ENCODE measurements around the gene FAM53B.

The FAM53B gene

DNA sequence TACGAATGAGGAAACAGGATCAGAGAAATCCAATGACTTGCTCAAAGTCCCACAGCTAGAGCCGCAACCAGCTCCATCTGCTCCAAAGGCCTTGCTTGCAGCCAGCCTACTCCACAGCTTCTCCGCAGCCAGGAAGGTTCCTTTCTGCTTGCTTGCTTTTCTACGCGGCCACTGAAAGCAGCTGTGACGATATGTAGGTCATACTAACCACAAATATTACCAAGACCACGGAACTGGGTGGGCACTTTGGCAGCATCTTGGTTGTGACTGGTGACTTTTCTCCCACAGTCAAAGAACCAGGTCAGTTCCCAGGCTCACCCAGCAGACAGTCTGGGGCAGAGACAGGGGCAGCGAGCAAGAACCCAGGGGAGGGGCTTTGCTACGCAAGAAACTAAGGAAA, 86.4 kb downstream of the FAM53B start:
- no peak overlapping the region for H2AFZ ChIP-seq (ENCODE audit: insufficient read depth, low read length, poor library complexity)
- H3K14ac ChIP-seq (ENCODE audit: low read length) = no peak overlapping the region
- no peak overlapping the region for H4K91ac ChIP-seq (ENCODE audit: low read depth, low read length)
- WGBS (ENCODE audit: extremely low coverage, insufficient coverage, insufficient read length) = no CpG with 5 or more reads among the region's 9 CpGs
- no peak overlapping the region for H3K9ac ChIP-seq (ENCODE audit: low read length)
- H3K18ac ChIP-seq (ENCODE audit: low read length) = no peak overlapping the region
- no peak overlapping the region for H2BK12ac ChIP-seq (ENCODE audit: low read length)
- H3K23ac ChIP-seq (ENCODE audit: low read length) = no peak overlapping the region
- H3K4me3 ChIP-seq (ENCODE audit: low read depth, low read length) = no peak overlapping the region
- H3K79me2 ChIP-seq (ENCODE audit: control insufficient read depth, insufficient read depth, low read length, poor library complexity) = no peaks in the 10 kb centered on the region
- DNase-seq = peak in 1 of 2 donors; percentile 12
- H3K4me1 ChIP-seq (ENCODE audit: control insufficient read depth in 1 of 2, insufficient read depth in 2 of 2, low read length in 2 of 2) = peaks cover 3 to 5% of the 10 kb centered on the region in 2 experiments
- H3K79me1 ChIP-seq (ENCODE audit: low read length) = no peaks in the 10 kb centered on the region
- no peaks in the 10 kb centered on the region for H3K27me3 ChIP-seq (ENCODE audit: insufficient read depth, low read length)
- no peak overlapping the region for H4K8ac ChIP-seq (ENCODE audit: low read depth, low read length)
- H3K4me2 ChIP-seq (ENCODE audit: low read length) = no peak overlapping the region
- H3K9me3 ChIP-seq (ENCODE audit: insufficient read depth, low read depth, low read length) = no peaks in the 10 kb centered on the region
- no peak overlapping the region for H2AK5ac ChIP-seq (ENCODE audit: low read length)
- no peak overlapping the region for H2BK5ac ChIP-seq (ENCODE audit: low read depth, low read length, poor library complexity)
- H4K12ac ChIP-seq (ENCODE audit: low read depth, low read length) = no peak overlapping the region
- H2BK120ac ChIP-seq (ENCODE audit: insufficient read depth, low read length, poor library complexity) = no peak overlapping the region
- no peak overlapping the region for H3K4ac ChIP-seq (ENCODE audit: low read depth, low read length)
- H3K27ac ChIP-seq (ENCODE audit: low read depth, low read length) = no peak overlapping the region
- H3K36me3 ChIP-seq (ENCODE audit: control insufficient read depth in 1 of 2, insufficient read depth in 2 of 2, low read length in 2 of 2) = peaks cover 0 to under 1% of the 10 kb centered on the region in 2 experiments

DNA sequence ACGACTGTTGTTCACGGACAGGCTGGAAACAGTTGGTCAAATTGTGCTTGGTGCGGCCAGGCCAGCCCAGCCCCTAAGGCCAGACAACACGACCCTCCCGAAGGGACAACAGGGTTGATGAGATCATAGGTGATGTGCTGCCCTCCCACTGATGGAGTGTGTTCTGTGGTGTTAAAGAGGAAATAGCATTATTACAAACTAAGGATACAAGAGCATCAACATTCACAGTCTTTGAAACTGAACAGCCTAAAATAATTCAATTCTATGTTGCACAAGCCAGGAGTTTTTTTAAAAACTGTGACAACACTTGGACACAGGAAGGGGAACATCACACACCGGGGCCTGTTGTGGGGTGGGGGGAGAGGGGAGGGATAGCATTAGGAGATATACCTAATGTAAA, 87.6 kb downstream of the FAM53B start:
- Histone ChIP-seq H4K12ac (ENCODE audit: low read depth, low read length) (no peak overlapping the region), H3K27ac (ENCODE audit: low read depth, low read length) (no peak overlapping the region), H3K79me2 (ENCODE audit: control insufficient read depth, insufficient read depth, low read length, poor library complexity) (no peaks in the 10 kb centered on the region), H3K36me3 (ENCODE audit: control insufficient read depth in 1 of 2, insufficient read depth in 2 of 2, low read length in 2 of 2) (no peaks in the 10 kb centered on the region), H3K4ac (ENCODE audit: low read depth, low read length) (no peak overlapping the region), H3K23ac (ENCODE audit: low read length) (no peak overlapping the region), H2BK120ac (ENCODE audit: insufficient read depth, low read length, poor library complexity) (no peak overlapping the region), H2AFZ (ENCODE audit: insufficient read depth, low read length, poor library complexity) (no peak overlapping the region), H3K18ac (ENCODE audit: low read length) (no peak overlapping the region), H4K91ac (ENCODE audit: low read depth, low read length) (no peak overlapping the region), H3K9ac (ENCODE audit: low read length) (no peak overlapping the region), H3K4me2 (ENCODE audit: low read length) (no peak overlapping the region), H2BK5ac (ENCODE audit: low read depth, low read length, poor library complexity) (no peak overlapping the region), H3K14ac (ENCODE audit: low read length) (no peak overlapping the region), H3K4me3 (ENCODE audit: low read depth, low read length) (no peak overlapping the region), H2AK5ac (ENCODE audit: low read length) (no peak overlapping the region), H3K27me3 (ENCODE audit: insufficient read depth, low read length) (no peaks in the 10 kb centered on the region), H4K8ac (ENCODE audit: low read depth, low read length) (no peak overlapping the region), H3K4me1 (ENCODE audit: control insufficient read depth in 1 of 2, insufficient read depth in 2 of 2, low read length in 2 of 2) (peaks cover 3 to 5% of the 10 kb centered on the region in 2 experiments), H3K9me3 (ENCODE audit: insufficient read depth, low read depth, low read length) (no peaks in the 10 kb centered on the region), H3K79me1 (ENCODE audit: low read length) (no peaks in the 10 kb centered on the region), H2BK12ac (ENCODE audit: low read length) (no peak overlapping the region)
- no peak for DNase-seq
- WGBS (ENCODE audit: extremely low coverage, insufficient coverage, insufficient read length) = no CpG with 5 or more reads among the region's 6 CpGs

DNA sequence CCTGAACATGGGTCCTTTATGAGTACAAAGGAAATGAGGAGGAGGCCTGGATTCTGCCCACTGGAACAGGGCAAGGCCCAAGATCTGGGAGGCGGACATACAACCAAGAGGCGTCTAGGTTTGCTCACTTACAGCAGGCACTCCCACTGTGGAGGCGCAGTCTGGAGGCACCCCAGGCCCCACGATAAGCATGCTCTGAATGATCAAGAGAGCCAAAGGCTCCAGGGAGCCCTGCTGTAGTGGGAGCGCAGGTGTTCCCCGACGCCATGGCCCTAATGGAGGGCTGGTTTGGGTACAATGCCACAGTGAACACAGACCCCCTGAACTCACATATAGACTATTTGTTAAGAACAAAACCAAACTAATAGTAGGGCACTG, 88.1 kb downstream of the FAM53B start:
- Histone ChIP-seq H2BK5ac (ENCODE audit: low read depth, low read length, poor library complexity) (no peak overlapping the region), H3K23ac (ENCODE audit: low read length) (no peak overlapping the region), H2AFZ (ENCODE audit: insufficient read depth, low read length, poor library complexity) (no peak overlapping the region), H2BK12ac (ENCODE audit: low read length) (no peak overlapping the region), H3K4ac (ENCODE audit: low read depth, low read length) (no peak overlapping the region), H3K9ac (ENCODE audit: low read length) (no peak overlapping the region), H4K12ac (ENCODE audit: low read depth, low read length) (no peak overlapping the region), H4K8ac (ENCODE audit: low read depth, low read length) (no peak overlapping the region), H3K36me3 (ENCODE audit: control insufficient read depth in 1 of 2, insufficient read depth in 2 of 2, low read length in 2 of 2) (no peaks in the 10 kb centered on the region), H3K79me2 (ENCODE audit: control insufficient read depth, insufficient read depth, low read length, poor library complexity) (no peaks in the 10 kb centered on the region), H3K27ac (ENCODE audit: low read depth, low read length) (no peak overlapping the region), H4K91ac (ENCODE audit: low read depth, low read length) (no peak overlapping the region), H2AK5ac (ENCODE audit: low read length) (no peak overlapping the region), H3K9me3 (ENCODE audit: insufficient read depth, low read depth, low read length) (no peaks in the 10 kb centered on the region), H3K4me2 (ENCODE audit: low read length) (no peak overlapping the region), H3K14ac (ENCODE audit: low read length) (no peak overlapping the region), H2BK120ac (ENCODE audit: insufficient read depth, low read length, poor library complexity) (no peak overlapping the region), H3K4me1 (ENCODE audit: control insufficient read depth in 1 of 2, insufficient read depth in 2 of 2, low read length in 2 of 2) (peaks cover 3 to 5% of the 10 kb centered on the region in 2 experiments), H3K18ac (ENCODE audit: low read length) (no peak overlapping the region), H3K27me3 (ENCODE audit: insufficient read depth, low read length) (no peaks in the 10 kb centered on the region), H3K4me3 (ENCODE audit: low read depth, low read length) (no peak overlapping the region), H3K79me1 (ENCODE audit: low read length) (no peaks in the 10 kb centered on the region)
- no peak for DNase-seq
- no CpG with 5 or more reads among the region's 7 CpGs for WGBS (ENCODE audit: extremely low coverage, insufficient coverage, insufficient read length)

DNA sequence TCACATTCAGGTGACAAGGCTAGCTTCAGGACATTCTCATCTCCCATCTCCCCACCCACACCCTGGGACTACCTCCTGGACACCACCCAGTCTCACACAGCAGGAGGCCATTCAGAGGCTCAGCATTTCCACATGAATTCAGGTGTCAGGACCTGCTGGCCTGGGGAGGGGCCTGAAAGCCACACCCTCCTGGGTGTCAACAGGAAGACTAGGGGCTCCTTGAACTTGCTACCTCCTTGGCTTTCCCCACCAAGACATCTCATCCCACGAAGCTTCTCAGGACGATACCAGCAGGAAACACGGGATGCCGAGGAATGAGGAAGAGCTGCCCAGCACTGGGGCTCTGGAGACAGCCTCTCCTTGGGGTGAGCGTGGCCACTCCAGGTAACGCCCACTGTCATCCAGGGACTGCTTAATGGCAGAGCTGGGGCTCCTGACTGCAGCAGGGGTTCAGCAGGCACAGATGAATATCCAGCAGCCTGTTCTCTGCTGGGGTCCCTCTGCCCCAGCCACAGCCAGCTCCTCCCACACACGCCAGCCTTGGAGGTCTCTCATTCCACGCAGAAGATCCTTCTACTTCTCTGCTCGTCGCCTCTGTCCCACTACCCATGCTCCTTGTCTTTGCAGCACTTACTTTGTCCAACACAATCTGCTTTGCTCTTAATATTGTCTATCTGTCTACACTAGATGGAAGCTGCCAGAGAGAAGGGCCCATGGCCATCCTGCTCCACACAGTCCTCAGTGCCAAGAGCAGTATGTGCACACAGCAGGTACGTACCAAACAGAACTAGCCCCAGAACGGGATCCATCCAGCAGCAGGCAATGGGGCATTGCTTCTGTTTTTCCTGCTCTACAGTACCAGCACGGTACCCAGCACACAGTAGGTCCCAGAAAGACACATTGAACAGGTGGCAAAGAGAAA, 88.7 kb downstream of the FAM53B start:
- no peak for DNase-seq
- no peaks in the 10 kb centered on the region for H3K9me3 ChIP-seq (ENCODE audit: insufficient read depth, low read depth, low read length)
- H3K18ac ChIP-seq (ENCODE audit: low read length) = no peak overlapping the region
- H3K4me2 ChIP-seq (ENCODE audit: low read length) = no peak overlapping the region
- H3K36me3 ChIP-seq (ENCODE audit: control insufficient read depth in 1 of 2, insufficient read depth in 2 of 2, low read length in 2 of 2) = no peaks in the 10 kb centered on the region
- H3K4me1 ChIP-seq (ENCODE audit: control insufficient read depth in 1 of 2, insufficient read depth in 2 of 2, low read length in 2 of 2) = peaks cover 4 to 5% of the 10 kb centered on the region in 2 experiments
- no peak overlapping the region for H2AK5ac ChIP-seq (ENCODE audit: low read length)
- no peaks in the 10 kb centered on the region for H3K27me3 ChIP-seq (ENCODE audit: insufficient read depth, low read length)
- no peak overlapping the region for H3K14ac ChIP-seq (ENCODE audit: low read length)
- no peaks in the 10 kb centered on the region for H3K79me1 ChIP-seq (ENCODE audit: low read length)
- no peak overlapping the region for H3K27ac ChIP-seq (ENCODE audit: low read depth, low read length)
- H2AFZ ChIP-seq (ENCODE audit: insufficient read depth, low read length, poor library complexity) = peak overlapping the region; percentile 9
- no peak overlapping the region for H3K4ac ChIP-seq (ENCODE audit: low read depth, low read length)
- H2BK5ac ChIP-seq (ENCODE audit: low read depth, low read length, poor library complexity) = no peak overlapping the region
- H3K79me2 ChIP-seq (ENCODE audit: control insufficient read depth, insufficient read depth, low read length, poor library complexity) = no peaks in the 10 kb centered on the region
- no peak overlapping the region for H4K8ac ChIP-seq (ENCODE audit: low read depth, low read length)
- no peak overlapping the region for H3K4me3 ChIP-seq (ENCODE audit: low read depth, low read length)
- WGBS (ENCODE audit: extremely low coverage, insufficient coverage, insufficient read length) = no CpG with 5 or more reads among the region's 13 CpGs
- no peak overlapping the region for H2BK12ac ChIP-seq (ENCODE audit: low read length)
- H4K91ac ChIP-seq (ENCODE audit: low read depth, low read length) = no peak overlapping the region
- H3K23ac ChIP-seq (ENCODE audit: low read length) = peak overlapping the region; percentile 22
- H2BK120ac ChIP-seq (ENCODE audit: insufficient read depth, low read length, poor library complexity) = no peak overlapping the region
- H3K9ac ChIP-seq (ENCODE audit: low read length) = no peak overlapping the region
- no peak overlapping the region for H4K12ac ChIP-seq (ENCODE audit: low read depth, low read length)
